Measurements from ENCODE around the gene ABHD5. TPM values are rescaled to one million over a fixed set of nuclear protein-coding genes. Genes with fewer than 3 reads are reported as not detected.

ABHD5 gene
- total RNA-seq, 1 experiment from 2014 or later: 10.5 TPM

- CTCF ChIA-PET: interaction anchor here (0.7 kb wide), 1 partner anchor 325 kb away, joined by 3 read pairs; no protein-coding TSS in a partner anchor
- no peak overlapping the region for H3K4me3 ChIP-seq (ENCODE audit: low read depth in 2 of 2, low read length in 2 of 2)
- no peak for TF ChIP-seq POLR2AphosphoS5 (IDR thresholded peaks at IDR 0.05; ENCODE audit: low read depth, low read length)
- H3K4me1 ChIP-seq (ENCODE audit: control insufficient read depth, insufficient read depth, low read length): no peaks in the 10 kb centered on the region; the same call in 1 of the 2 replicates
- DNase-seq (ENCODE audit: low read depth, low spot score): no peak
- H3K36me3 ChIP-seq (ENCODE audit: control insufficient read depth, insufficient read depth, low read length): no peaks in the 10 kb centered on the region
- POLR2A ChIA-PET: no interaction called here
- H3K27ac ChIP-seq (ENCODE audit: low read length): no peak overlapping the region
- intact Hi-C loops (cut with micrococcal nuclease; ENCODE audit: unreplicated experiment) (no loop called here), in situ Hi-C loops (cut with HindIII; ENCODE audit: low pct_unique_long_range_greater_than_20kb, low sequenced_read_pairs) (no loop called here)
- no peaks in the 10 kb centered on the region for H3K9me3 ChIP-seq (ENCODE audit: control insufficient read depth, insufficient read depth, low read depth, low read length)
- ATAC-seq: no peak
- H3K27me3 ChIP-seq (ENCODE audit: control insufficient read depth, insufficient read depth, low read length): no peaks in the 10 kb centered on the region
- BruUV-seq (replicated peaks): no TSS peak
These were observed 3.8 kb upstream of the ABHD5 start for GRCh38 chr3:43686700-43687498.

- no peak overlapping the region for H3K4me3 ChIP-seq (ENCODE audit: low read depth in 2 of 2, low read length in 2 of 2)
- TF ChIP-seq, protein P1, sequence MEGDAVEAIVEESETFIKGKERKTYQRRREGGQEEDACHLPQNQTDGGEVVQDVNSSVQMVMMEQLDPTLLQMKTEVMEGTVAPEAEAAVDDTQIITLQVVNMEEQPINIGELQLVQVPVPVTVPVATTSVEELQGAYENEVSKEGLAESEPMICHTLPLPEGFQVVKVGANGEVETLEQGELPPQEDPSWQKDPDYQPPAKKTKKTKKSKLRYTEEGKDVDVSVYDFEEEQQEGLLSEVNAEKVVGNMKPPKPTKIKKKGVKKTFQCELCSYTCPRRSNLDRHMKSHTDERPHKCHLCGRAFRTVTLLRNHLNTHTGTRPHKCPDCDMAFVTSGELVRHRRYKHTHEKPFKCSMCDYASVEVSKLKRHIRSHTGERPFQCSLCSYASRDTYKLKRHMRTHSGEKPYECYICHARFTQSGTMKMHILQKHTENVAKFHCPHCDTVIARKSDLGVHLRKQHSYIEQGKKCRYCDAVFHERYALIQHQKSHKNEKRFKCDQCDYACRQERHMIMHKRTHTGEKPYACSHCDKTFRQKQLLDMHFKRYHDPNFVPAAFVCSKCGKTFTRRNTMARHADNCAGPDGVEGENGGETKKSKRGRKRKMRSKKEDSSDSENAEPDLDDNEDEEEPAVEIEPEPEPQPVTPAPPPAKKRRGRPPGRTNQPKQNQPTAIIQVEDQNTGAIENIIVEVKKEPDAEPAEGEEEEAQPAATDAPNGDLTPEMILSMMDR (IDR thresholded peaks at IDR 0.05): no peak
- TF ChIP-seq, protein P2, sequence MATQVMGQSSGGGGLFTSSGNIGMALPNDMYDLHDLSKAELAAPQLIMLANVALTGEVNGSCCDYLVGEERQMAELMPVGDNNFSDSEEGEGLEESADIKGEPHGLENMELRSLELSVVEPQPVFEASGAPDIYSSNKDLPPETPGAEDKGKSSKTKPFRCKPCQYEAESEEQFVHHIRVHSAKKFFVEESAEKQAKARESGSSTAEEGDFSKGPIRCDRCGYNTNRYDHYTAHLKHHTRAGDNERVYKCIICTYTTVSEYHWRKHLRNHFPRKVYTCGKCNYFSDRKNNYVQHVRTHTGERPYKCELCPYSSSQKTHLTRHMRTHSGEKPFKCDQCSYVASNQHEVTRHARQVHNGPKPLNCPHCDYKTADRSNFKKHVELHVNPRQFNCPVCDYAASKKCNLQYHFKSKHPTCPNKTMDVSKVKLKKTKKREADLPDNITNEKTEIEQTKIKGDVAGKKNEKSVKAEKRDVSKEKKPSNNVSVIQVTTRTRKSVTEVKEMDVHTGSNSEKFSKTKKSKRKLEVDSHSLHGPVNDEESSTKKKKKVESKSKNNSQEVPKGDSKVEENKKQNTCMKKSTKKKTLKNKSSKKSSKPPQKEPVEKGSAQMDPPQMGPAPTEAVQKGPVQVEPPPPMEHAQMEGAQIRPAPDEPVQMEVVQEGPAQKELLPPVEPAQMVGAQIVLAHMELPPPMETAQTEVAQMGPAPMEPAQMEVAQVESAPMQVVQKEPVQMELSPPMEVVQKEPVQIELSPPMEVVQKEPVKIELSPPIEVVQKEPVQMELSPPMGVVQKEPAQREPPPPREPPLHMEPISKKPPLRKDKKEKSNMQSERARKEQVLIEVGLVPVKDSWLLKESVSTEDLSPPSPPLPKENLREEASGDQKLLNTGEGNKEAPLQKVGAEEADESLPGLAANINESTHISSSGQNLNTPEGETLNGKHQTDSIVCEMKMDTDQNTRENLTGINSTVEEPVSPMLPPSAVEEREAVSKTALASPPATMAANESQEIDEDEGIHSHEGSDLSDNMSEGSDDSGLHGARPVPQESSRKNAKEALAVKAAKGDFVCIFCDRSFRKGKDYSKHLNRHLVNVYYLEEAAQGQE (IDR thresholded peaks at IDR 0.05; ENCODE audit: insufficient read depth in 1 of 2, low read depth in 2 of 2, low read length in 1 of 2): no peak
- TF ChIP-seq TCF7L2 (IDR thresholded peaks at IDR 0.05; ENCODE audit: low read depth, low read length) (no peak), SIN3A (IDR thresholded peaks at IDR 0.05; ENCODE audit: borderline replicate concordance, insufficient read depth, low read depth, low read length) (no peak), POLR2AphosphoS5 (IDR thresholded peaks at IDR 0.05; ENCODE audit: low read depth, low read length) (no peak)
- POLR2A ChIA-PET: no interaction called here
- ATAC-seq (no peak), DNase-seq (ENCODE audit: low read depth, low spot score) (no peak)
- no TSS peak for BruUV-seq (replicated peaks)
- no peaks in the 10 kb centered on the region for H3K9me3 ChIP-seq (ENCODE audit: control insufficient read depth, insufficient read depth, low read depth, low read length)
- in situ Hi-C loops (cut with HindIII; ENCODE audit: low pct_unique_long_range_greater_than_20kb, low sequenced_read_pairs): no loop called here
- H3K27ac ChIP-seq (ENCODE audit: low read length): no peak overlapping the region
- intact Hi-C loops (cut with micrococcal nuclease; ENCODE audit: unreplicated experiment): no loop called here
- no peaks in the 10 kb centered on the region for H3K27me3 ChIP-seq (ENCODE audit: control insufficient read depth, insufficient read depth, low read length)
- CTCF ChIA-PET: no interaction called here
- H3K36me3 ChIP-seq (ENCODE audit: control insufficient read depth, insufficient read depth, low read length): no peaks in the 10 kb centered on the region
- H3K4me1 ChIP-seq (ENCODE audit: control insufficient read depth, insufficient read depth, low read length): peaks cover 3% of the 10 kb centered on the region; the same call in 1 of the 2 replicates
These were observed 3.3 kb upstream of the ABHD5 start for GRCh38 chr3:43687499-43687811.

DNA sequence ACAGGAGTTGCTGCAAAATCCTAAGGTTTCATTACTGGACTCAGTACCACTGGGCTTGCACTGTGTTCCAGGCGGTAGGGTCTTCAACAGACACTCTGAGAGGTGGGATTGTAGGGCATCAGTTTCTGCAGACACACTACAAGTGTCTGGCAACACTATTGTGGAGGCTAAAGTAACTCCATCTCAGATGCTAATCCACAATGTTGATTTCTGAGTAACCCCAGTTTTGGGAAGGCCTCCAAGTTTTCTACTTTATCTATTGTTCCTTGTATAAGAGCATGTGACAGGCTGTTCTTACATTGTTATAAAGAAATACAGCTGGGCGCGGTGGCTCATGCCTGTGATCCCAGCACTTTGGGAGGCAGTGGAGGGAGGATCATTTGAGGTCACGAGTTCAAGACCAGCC, 2.5 kb upstream of the ABHD5 start:
- Histone ChIP-seq H3K9me3 (ENCODE audit: control insufficient read depth, insufficient read depth, low read depth, low read length) (no peaks in the 10 kb centered on the region), H3K27me3 (ENCODE audit: control insufficient read depth, insufficient read depth, low read length) (no peaks in the 10 kb centered on the region), H3K4me1 (ENCODE audit: control insufficient read depth, insufficient read depth, low read length) (peaks cover 8% of the 10 kb centered on the region; the same call in 1 of the 2 replicates), H3K36me3 (ENCODE audit: control insufficient read depth, insufficient read depth, low read length) (no peaks in the 10 kb centered on the region), H3K27ac (ENCODE audit: low read length) (no peak overlapping the region), H3K4me3 (ENCODE audit: low read depth in 2 of 2, low read length in 2 of 2) (no peak overlapping the region)
- no peak for DNase-seq (ENCODE audit: low read depth, low spot score)
- ChIA-PET POLR2A (no interaction called here), CTCF (no interaction called here)
- intact Hi-C loops (cut with micrococcal nuclease; ENCODE audit: unreplicated experiment) (no loop called here), in situ Hi-C loops (cut with HindIII; ENCODE audit: low pct_unique_long_range_greater_than_20kb, low sequenced_read_pairs) (no loop called here)
- TF ChIP-seq, protein P2 (IDR thresholded peaks at IDR 0.05; ENCODE audit: insufficient read depth in 1 of 2, low read depth in 2 of 2, low read length in 1 of 2): no peak
- TF ChIP-seq, protein P1 (IDR thresholded peaks at IDR 0.05): no peak
- TF ChIP-seq POLR2AphosphoS5 (IDR thresholded peaks at IDR 0.05; ENCODE audit: low read depth, low read length): no peak
- no peak for TF ChIP-seq TCF7L2 (IDR thresholded peaks at IDR 0.05; ENCODE audit: low read depth, low read length)
- TF ChIP-seq SIN3A (IDR thresholded peaks at IDR 0.05; ENCODE audit: borderline replicate concordance, insufficient read depth, low read depth, low read length): no peak
- ATAC-seq: no peak
- BruUV-seq (replicated peaks): no TSS peak

Data from Panc1 (cell line).